K562 (cell line): ENCODE results near the gene MSANTD1.

Experiments used
- ATF6 ChIP-seq: sonication (generic); formaldehyde crosslinking; IDR thresholded peaks from 2 replicates; pipeline ENCODE4 v1.4.0; 2020; ENCODE audit warnings: mild to moderate bottlenecking, missing genetic modification reagents
- CCNT2 ChIP-seq: IDR thresholded peaks from 2 replicates; pipeline ENCODE4 v1.6.1; 2011; ENCODE audit warnings: borderline replicate concordance, low read depth, mild to moderate bottlenecking, moderate library complexity, mixed read lengths, low read length; ENCODE audit not compliant: insufficient read length; ENCODE audit errors: extremely low read depth
- PKNOX1 ChIP-seq: fragments of 450-650 bp; IDR thresholded peaks from 2 replicates; pipeline ENCODE4 v1.6.1; 2016
- ZNF174 ChIP-seq: fragments of 250-450 bp; sonication (Bioruptor Pico); IDR thresholded peaks from 2 replicates; pipeline ENCODE4 v1.4.0; 2020; ENCODE audit warnings: mild to moderate bottlenecking
- ZNF212 ChIP-seq: fragments of 450-650 bp; formaldehyde crosslinking; IDR thresholded peaks from 2 replicates; pipeline ENCODE4 v1.4.0; 2020; ENCODE audit warnings: mild to moderate bottlenecking

GRCh38 chr4:3293401-3294391, 44.7 kb downstream of the MSANTD1 start:
- no peak for TF ChIP-seq ZNF174 (CRISPR knock-in tag)
- TF ChIP-seq CCNT2: no peak
- no peak for TF ChIP-seq ATF6
- TF ChIP-seq PKNOX1: no peak
- TF ChIP-seq ZNF212 (CRISPR knock-in tag): no peak
